NCI-H1694 (cell line): ENCODE results near the gene KCNAB3.
"Not testable (repeated sequence)": the region's sequence is repeated elsewhere in the genome, so short reads cannot be mapped to it uniquely, and the experiment has no call there.

Source experiments
- DNase-seq: peaks from one replicate; lab custom pipeline; 2025; lab: John Stamatoyannopoulos, UW

KCNAB3 gene

DNA sequence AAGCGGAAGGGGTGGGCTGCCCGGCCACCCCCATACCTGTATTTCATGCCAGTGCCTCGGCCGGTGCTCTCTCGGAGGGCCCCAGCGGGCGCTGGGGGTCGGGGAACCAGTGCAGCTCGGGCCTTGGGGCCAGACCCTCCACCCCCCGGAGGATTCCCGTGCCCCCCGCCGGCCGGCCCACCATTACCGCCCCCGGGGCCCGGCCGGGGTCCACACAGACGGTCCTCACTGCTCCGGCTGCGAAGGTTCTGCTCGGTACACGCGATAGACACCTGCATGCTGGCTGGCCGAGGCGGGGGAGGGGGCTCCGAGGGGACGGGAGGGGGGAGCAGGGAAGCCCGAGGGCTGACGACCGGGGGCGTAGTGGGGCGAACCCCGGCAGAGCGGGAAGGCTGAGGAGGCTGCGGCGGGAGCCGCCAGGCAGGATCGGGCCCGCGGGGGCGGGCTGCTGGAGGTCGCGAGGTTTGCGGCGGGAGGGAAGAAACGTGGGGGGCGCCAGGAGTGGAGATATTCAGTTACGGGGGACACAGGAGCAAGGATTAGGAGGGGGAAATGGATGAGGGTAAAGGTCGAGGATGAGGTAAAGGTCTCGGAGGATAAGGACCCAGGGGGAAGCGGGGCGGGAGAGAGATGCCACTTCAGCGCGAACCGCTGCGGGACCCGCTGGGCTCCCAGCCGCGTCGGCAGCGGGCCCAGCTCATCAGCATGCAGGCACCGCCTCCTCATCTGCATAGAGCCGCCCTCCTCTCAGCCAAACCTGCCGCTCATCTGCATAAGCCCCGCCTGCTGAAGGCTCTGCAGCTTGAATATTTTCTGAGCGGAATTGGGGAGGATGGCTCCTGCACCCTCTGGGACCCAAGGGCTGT, at the start of gene KCNAB3:
Gene KCNAB3 (minus strand): TSS at position 699 of the 866 bp plus-strand sequence. CDS start 421 bp downstream, at position 278.
- no peak for DNase-seq

DNA sequence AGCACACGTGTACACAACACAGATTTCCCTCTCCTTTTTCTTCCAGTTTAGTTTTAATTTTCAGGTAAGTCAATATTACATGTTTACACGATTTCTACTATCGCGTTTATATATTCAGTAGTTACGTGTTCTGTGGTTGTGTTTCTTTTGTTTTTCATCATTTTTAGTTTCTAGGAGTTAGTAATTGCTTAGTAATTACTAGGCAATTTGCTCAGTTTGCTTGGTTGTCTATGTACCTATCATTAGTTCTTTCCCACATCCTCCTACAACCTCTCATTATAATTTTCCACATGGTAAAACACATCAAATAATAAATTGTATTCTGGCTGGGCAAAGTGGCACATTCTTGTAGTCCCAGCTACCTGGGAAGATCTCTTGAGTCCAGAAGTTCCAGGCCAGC, 48.1 kb upstream of the KCNAB3 start:
- no peak for DNase-seq

DNA sequence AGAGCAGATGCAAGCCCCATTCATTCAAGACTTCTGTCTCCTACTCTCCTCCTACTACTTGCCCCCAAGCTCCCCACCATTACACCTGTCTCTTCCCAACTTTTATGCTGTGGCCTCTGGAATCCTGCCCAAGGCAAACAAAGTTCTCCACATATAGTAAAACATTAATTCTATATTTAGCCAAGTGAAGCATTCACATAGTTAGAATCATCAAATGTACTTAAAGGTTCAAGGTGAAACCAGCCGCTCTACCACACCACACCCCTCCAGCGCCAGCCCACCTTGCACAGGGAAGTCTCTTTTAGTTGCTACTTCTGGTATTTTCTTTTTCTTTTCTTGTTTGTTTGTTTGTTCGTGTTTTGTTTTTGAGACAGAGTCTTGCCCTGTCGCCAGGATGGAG, 47.4 kb upstream of the KCNAB3 start:
- DNase-seq = no peak

DNA sequence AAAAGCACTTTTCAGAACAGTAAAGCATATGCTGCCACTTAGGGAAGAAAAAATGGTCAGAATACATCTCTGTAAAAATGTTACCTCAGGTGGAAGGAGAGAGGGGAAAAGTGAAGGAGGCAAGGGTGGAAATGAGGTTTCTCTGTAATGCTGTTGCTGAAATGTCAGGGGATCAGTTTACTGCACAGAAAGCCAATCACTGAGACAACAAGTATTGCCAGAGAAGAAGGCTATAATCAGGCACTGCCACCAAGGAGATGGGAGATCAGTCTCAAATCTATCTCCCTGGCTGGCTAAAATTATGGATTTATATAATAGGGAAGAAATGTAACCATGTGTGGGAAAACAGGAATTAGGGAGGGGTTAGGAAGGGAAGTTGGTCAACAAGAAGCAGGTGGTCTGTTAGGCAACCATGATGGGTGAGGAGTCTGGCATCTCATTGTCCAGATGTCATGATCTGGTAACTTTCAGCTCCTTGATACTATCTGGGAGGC, 45.0 kb upstream of the KCNAB3 start:
- DNase-seq = no peak

DNA sequence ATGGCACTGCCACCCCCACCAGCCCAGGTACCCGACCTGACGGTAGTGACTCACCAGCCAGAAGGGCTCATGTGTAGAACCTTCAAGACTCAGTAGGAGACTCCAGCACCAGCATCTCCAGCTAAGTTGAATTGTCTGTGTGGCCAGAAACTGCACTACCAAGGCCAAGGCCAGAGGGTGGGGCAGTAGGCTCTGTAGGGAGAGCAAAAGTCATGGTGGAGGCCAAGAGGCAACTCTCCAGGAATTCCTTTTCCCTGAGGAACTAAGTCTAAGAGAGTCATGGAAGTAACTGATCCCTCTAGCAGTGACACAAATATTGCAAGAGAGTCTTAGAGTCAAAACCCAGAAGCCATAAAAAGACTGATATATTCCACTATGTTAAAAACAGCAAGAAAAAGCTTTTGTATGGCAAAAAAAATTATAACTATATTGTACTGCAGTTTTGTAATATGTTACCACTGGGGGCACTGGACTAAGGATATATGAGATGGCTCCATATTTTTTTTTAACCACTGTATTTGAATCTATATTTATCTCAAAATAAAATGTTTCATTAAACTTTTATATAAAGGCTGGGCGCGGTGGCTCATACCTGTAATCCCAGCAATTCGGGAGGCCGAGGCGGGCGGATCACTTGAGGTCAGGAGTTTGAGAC, 42.6 kb upstream of the KCNAB3 start:
- DNase-seq = no peak

DNA sequence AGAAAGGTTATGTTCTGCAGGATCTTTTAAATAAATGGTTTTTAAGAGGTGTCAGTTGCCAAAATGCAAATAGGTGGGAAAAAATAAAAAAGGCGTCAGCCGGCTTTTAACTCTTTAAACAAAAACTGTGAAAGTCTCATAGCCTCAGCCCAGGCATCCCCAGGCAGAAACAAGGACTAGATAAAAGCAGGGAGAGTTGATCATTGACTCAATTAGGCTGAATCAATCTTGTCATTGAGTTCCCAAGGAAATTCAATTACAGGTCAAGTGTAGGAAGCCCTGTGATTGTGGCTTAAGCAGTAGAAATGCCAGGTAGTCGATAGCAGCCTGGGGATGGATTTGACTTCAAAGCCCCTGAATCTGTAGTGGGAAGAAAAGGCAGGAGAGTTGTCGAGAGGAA, 42.0 kb upstream of the KCNAB3 start:
- no peak for DNase-seq

DNA sequence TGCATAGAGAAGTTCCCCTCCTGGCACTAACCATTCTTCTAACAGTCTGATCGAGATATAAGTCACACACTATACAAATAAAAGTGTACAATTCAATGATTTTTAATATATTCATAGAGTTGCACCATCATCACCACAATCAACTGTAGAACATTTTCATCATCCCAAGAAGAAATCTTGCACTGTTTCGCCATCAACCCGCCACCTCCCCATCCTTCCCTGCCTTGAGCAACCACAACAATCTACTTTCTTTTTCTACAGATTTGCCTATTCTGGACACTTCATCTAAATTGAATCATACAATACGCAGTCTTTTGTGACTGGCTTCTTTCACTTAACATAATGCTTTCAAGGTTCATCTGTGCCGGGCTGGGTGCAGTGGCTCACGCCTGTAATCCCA, 39.8 kb upstream of the KCNAB3 start:
- DNase-seq = no peak

DNA sequence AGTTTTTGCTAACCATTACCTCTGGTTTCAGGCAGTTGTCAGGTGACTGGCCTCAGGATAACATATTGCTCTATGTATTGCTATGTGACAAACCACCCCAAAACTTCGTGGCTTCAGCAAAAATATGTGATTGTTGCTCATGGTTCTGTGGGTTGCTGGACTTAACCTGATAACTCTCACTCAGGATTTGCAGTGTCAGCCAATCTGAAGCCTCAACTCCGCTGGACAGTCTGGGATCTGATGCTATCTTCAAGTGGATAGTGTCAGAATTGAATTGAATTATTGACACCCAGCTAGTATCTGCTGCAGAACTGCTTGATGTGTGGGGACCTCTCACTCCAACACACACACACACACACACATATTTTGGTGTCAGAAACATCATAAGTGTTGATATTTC, 38.1 kb upstream of the KCNAB3 start:
- no peak for DNase-seq

DNA sequence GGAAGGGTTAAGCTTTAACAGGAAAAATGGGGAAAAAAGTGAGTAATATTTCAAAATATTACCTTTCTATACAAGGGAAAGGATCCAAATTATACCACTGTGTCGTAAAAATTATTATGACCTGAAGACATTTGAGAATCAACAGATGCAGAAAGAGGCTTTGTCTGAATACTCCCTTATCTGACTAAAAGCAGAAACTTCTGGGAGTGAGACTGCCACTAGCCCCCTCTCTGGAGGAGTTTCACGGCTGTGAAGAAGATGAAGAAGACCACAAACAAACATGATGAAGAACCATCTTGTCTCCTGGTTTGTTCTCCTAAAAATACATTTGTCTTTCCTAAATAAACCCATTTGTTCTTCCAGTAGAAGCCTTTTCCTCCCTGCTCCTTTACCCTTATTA, 31.8 kb upstream of the KCNAB3 start:
- DNase-seq = no peak

DNA sequence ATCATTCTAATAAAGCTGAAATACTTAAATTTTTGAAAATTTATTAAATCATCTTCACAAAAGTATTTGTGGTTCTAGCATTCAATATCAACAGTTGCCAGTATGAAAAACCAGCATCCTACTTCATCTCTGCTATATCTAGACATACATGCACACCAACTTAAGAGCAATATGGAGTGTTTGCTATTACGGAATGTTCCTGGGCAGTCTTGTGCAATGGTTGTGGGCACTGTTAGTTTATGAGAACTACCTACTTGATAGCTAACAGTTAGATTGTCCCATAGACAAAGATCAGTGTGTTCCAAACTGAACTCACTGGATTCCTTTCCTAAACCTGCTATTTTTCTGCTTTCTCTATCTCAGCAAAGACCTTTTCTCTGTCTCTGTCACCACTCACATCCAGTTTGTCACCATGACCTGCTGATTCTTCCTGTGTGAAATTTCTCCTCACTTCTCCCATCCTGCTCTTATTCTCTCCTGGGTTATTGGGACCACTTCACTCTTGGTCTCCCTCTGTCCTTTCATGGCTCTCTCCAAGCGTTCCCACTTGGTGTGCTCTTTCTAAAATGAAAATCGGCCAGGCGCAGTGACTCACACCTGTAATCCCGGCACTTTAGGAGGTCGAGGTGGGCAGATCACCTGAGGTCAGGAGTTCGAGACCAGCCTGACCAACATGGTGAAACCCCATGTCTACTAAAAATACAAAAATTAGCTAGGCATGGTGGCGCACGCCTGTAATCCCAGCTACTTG, 30.0 kb upstream of the KCNAB3 start:
- DNase-seq = no peak

DNA sequence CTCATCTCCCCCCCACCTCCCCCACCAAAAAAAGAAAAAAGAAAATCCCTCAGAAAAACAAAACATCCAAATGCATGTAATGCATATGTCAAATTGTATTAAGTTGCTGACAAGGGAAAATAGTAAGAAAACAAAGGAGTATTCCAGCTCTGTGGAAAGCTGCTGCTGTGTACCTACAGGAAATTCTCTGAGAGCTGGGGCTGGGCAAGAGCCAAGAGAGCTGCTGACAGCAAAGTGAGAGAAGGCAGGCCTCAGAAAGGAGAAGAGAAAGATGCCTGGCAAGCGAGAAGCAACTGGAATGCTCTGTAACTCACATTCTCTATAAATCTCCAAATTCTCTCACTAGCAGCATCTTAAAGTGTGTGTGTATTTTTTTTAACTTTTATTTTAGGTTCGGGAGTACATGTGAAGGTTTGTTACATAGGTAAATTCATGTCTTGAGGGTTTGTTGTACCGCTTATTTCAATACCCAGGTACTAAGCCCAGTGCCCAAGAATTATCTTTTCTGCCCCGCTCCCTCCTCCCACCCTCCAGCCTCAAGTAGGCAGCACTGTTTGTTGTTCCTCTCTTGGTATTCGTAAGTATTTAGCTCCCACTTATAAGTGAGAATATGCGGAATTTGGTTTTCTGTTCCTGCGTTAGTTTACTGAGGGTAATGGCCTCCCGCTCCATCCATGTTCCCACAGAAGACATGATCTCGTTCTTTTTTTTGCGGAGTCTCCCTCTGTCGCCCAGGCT, 26.7 kb upstream of the KCNAB3 start:
- no peak for DNase-seq

DNA sequence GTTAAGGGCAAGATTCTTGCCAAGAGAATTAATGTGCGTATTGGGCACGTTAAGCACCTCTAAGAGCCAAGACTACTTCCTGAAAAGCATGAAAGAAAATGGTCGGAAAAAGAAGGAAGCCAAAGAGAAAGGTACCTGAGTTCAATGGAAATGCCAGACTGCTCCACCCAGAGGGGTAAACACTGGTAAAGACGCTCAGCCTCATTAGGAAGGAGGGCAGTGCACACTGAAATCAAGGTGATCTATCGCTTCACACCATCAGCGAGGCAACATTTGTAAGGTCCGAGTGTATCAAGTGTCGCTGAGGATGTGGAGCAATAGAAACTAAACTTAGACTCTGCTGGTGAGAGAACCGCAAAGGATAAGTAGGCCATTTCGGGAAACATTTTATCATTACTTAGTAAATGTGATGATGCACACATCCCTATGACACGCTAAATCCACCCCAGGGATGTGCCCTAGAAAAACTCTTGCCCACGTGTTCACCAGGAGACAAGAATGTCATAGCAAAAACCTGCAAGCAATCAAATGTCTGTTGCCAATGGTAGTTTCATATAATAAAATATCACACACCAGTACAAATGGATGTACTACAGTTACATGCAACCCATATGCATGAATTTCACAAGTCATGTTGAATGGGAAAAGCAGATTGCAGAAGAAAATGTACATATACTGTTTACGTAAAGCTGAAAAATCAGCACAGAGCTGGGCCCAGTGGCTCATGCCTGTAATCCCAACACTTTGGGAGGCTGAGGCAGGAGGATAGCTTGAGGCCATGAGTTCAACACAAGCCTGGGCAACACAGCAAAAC, 26.0 kb upstream of the KCNAB3 start:
- DNase-seq = no peak

DNA sequence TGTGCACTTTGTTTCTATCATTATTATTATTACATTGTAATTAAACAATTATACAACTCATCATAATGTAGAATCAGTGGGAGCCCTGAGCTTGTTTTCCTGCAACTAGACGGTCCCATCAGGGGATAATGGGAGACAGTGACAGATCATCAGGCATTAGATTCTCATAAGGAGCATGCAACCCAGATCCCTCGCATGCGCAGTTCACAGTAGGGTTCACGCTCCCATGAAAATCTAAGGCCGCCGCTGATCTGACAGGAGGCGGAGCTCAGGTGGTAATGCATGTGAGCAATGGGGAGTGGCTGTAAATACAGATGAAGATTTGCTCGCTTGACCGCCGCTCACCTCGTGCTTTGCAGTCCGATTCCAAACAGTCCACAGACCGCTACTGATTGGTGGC, 23.6 kb upstream of the KCNAB3 start:
- not testable (repeated sequence) for DNase-seq

DNA sequence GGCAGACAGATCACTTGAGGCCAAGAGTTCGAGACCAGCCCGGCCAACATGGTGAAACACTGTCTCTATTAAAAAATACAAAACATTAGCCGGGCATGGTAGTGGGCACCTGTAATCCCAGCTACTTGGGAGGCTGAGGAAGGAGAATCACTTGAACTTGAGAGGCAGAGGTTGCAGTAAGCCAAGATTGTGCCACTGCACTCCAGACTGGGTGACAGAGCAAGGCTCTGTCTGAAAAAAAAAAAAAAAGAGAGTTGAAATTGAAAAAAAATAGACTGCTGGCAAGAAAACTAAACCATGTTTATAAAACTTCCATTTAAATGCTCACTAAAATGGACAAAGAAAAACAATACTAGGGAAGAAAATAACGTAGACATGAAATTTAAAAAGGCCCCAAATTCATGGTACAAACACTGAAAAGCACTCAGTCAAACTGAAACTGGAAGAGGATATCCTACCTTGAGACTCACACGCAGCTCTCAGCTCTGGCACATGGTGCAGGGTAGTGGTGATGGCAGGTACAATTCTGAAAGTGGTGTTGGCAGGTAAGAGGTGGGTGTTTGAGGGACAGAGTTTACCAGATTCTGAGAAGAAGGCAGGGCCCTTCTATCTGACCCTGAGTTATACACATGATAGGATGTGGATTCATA, 21.6 kb upstream of the KCNAB3 start:
- no peak for DNase-seq

DNA sequence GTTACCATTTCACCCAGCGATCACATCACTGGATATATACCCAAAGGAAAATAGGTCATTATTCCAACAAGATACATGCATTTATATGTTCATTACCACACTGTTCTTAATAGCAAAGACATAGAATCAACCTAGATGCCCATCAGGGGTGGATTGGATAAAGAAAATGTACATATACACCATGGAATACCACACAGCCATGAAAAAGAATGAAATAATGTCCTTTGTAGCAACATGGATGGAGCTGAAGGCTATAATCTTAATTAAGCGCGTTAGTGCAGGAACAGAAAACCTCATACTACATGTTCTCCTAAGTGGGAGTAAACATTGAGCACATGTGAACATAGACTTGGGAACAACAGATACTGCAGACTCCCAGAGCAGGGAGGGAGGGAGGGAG, 20.9 kb upstream of the KCNAB3 start:
- DNase-seq = no peak

DNA sequence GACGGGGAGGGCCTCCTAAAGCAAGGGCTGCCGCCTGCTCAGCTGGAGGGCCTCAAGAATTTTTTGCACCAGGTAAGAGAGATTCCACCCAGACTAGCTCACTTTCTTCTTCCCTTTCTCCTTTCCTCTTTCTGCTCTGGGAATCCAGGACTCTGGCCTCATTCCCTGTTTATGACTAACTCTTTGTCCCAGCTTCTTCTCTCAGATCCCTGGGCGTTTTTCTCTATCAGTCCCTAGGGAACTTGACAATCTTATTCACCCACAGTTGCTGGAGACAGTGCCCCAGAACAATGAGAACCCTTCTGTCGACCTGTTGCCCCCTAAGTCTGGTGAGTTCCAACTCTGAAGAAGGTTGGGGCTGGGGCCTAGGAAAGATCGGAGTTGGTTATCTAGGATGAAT, 18.0 kb upstream of the KCNAB3 start:
- no peak for DNase-seq

DNA sequence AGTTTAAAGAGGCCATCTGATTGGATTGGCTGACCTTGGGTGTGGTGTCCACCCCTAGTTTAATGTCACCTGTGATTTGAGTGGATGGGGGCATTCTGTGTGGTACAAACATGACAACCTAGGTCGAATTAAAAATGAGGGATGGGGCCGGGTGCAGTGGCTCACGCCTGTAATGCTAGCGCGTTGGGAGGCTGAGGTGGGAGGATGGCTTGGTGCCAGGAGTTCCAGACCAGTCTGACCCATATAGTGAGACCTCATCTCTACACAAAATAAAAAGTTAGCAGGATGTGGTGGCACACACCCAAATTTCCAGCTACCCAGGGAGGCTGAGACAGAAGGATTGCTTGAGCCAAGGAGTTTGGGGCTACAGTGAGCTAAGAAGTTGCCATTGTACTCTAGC, 16.8 kb upstream of the KCNAB3 start:
- DNase-seq = no peak

DNA sequence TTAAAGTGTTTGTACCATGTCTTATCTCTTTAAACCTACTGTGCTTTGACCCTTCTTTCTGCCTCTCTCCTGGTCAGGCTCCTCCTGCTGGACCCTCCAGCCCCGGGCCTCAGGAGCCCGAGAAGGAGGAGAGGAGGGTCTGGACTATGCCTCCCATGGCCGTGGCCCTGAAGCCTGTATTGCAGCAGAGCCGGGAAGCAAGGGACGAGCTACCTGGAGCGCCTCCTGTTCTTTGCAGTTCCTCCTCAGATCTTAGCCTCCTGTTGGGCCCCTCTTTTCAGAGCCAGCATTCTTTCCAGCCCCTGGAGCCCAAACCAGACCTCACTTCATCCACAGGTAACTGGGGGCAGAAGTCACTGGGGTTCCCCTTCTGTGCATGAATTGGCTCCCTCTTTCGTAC, 16.0 kb upstream of the KCNAB3 start:
- DNase-seq = no peak

DNA sequence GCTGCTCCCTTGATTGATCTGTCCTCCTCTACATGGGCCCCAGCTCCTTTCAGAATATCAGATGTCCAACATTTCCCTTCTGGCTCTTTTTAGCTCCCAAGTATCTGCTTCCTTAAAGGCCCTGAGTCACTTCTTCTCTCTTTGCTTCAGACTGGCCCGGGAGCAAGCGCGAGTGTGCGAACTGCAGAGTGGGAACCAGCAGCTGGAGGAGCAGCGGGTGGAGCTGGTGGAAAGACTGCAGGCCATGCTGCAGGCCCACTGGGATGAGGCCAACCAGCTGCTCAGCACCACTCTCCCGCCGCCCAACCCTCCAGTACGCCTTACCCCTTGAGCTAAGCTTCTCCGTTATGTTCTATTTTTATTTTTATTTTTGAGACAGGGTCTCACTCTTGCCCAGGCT, 14.7 kb upstream of the KCNAB3 start:
- no peak for DNase-seq

DNA sequence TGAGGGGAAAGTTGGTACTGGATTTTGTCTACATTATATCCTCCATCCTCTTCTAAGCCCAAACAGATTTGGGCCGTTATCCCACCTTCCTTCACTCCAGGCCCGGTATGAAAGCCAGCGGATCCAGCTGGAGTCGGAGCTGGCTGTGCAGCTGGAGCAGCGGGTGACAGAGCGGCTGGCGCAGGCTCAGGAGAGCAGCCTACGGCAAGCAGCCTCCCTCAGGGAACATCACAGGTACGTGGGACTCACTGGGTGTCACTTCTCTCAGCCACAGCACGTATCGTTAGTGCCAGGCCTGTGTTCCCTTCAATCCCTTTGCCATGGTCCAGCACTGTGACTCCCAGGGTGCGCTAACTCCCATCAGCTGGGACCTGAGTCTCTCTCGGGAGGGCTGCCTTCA, 13.6 kb upstream of the KCNAB3 start:
- DNase-seq = no peak

DNA sequence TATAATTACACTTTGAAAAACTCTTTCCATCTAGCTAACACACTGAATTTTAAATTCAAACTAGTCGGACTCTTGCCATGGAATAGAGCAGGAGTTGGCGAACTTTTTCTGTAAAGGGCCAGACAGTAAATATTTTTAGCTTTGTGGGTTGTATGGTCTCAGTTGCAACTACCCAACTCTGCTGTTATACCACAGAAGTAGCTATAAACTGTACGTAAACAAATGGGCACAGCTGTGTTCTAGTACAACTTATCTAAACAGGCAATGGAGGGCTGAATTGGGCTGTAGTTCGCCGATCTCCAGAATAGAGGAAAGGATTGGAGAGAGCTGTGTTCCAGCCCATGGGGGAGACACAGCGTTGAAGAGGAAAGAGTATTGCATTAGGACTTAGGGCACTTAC, 11.1 kb upstream of the KCNAB3 start:
- no peak for DNase-seq
